Activated B cell treated with CpG ODN at 0.5 μM for 24 hours (primary cell): ENCODE data around the gene TPH1. TPM values are rescaled to one million over a fixed set of nuclear protein-coding genes. Genes with fewer than 3 reads are reported as not detected.

Experiments
- ATAC-seq: fragments of 200-7000 bp; cut with Tn5 transposase; one replicate; pipeline ENCODE4 v1.10.0; 2021; ENCODE audit warnings: low read depth, mild to moderate bottlenecking, moderate library complexity
- CTCF ChIA-PET: fragments of 350-600 bp; sonication (Branson Sonifier 250); formaldehyde crosslinking; loops from one replicate; lab custom pipeline; 2021; ENCODE audit warnings: antibody characterized with exemption; lab: Charles Lee
- POLR2A ChIA-PET: fragments of 350-600 bp; sonication (Branson Sonifier 250); formaldehyde crosslinking; loops from one replicate; lab custom pipeline; 2021; ENCODE audit warnings: antibody characterized with exemption; lab: Charles Lee
- DNase-seq: peaks from one replicate; pipeline ENCODE4 v3.0.0; 2022
- H3K27ac Mint-ChIP-seq: one replicate; pipeline ENCODE4 v1.8.0; 2020; ENCODE audit warnings: mixed read lengths
- H3K27me3 Mint-ChIP-seq: one replicate; pipeline ENCODE4 v1.8.0; 2021; ENCODE audit warnings: mixed read lengths
- H3K36me3 Mint-ChIP-seq: one replicate; pipeline ENCODE4 v1.8.0; 2021; ENCODE audit warnings: low read depth, mixed read lengths
- H3K4me1 Mint-ChIP-seq: one replicate; pipeline ENCODE4 v1.8.0; 2021; ENCODE audit warnings: mixed read lengths
- H3K4me3 Mint-ChIP-seq: one replicate; pipeline ENCODE4 v1.8.0; 2020; ENCODE audit warnings: mild to moderate bottlenecking, mixed read lengths
- H3K9me3 Mint-ChIP-seq: one replicate; pipeline ENCODE4 v1.8.0; 2020; ENCODE audit warnings: mixed read lengths
- CTCF ChIP-seq: fragments of 200-600 bp; IDR thresholded peaks from one replicate; pipeline ENCODE4 v1.8.0; 2022; ENCODE audit warnings: antibody characterized with exemption, mild to moderate bottlenecking
- intact Hi-C: fragments of 100-400 bp; cut with micrococcal nuclease; formaldehyde crosslinking; loops from one replicate; pipeline ENCODE4 v1.15.1; 2024
- total RNA-seq: library from RNA; stranded (reverse); gene quantifications from 2 replicates; pipeline ENCODE4 v1.2.3, GENCODE V29; 2022

TPH1 gene
- total RNA-seq, 1 donor from 2014 or later: 1.4 TPM

DNA sequence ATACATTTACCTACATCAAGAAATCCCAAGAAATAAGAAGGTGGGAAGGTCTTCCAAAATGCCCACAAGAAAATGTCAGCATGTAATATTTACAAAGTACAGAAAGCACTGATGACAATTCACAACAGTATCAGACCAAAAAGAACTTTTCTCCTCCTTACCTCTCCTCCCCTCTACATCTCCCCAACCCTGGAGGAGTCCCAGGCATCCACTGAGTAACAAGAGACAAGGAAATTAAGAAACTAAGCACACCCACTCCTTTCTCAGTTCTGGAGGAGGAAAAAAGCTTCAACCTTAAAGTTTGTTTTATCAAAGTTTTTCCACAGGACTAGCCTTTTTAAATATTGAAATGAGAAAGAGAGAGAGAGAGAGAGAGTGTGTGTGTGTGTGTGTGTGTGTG is 31.2 kb downstream of the TPH1 start:
- CTCF ChIA-PET: interaction anchor here (1.8 kb wide), 1 partner anchor 100 kb away, joined by 7 read pairs; no protein-coding TSS in a partner anchor
- Mint-ChIP-seq H3K4me3 (no peak overlapping the region), H3K27ac (no peak overlapping the region), H3K27me3 (no peaks in the 10 kb centered on the region), H3K4me1 (peaks cover 16% of the 10 kb centered on the region), H3K36me3 (peaks cover 2% of the 10 kb centered on the region), H3K9me3 (no peaks in the 10 kb centered on the region)
- DNase-seq (no peak), ATAC-seq (no peak)
- POLR2A ChIA-PET: interaction anchor here (3.0 kb wide), 1 partner anchor 91 kb away, joined by 14 read pairs; the partner anchor contains the start of gene SAAL1
- no peak for TF ChIP-seq CTCF
- intact Hi-C loops: loop anchor here (10.0 kb wide), 2 partner anchors 220 to 710 kb away; partner anchors contain the start of genes IGSF22 and SAA4

GRCh38 chr11:18013790-18014507 is 32.1 kb downstream of the TPH1 start:
- ATAC-seq (no peak), DNase-seq (no peak)
- Mint-ChIP-seq H3K27ac (peak overlapping the region; percentile 99), H3K27me3 (no peaks in the 10 kb centered on the region), H3K4me1 (peaks cover 16% of the 10 kb centered on the region), H3K36me3 (peaks cover 2% of the 10 kb centered on the region), H3K4me3 (peak overlapping the region; percentile 100), H3K9me3 (no peaks in the 10 kb centered on the region)
- POLR2A ChIA-PET: interaction anchor here (0.6 to 3.0 kb wide), 8 partner anchors 92 to 1764 kb away, joined by 3 to 14 read pairs (median 4); partner anchors contain the start of genes SAAL1 and TSG101
- no peak for TF ChIP-seq CTCF
- CTCF ChIA-PET: interaction anchor here (1.0 to 1.8 kb wide), 3 partner anchors 66 to 101 kb away, joined by 3 to 7 read pairs (median 5); partner anchors contain the start of gene SAAL1
- intact Hi-C loops: loop anchor here (1.0 to 10.0 kb wide), 11 partner anchors 23 to 1275 kb away; partner anchors contain the start of genes C11orf58, GTF2H1, HPS5 and IGSF22

DNA sequence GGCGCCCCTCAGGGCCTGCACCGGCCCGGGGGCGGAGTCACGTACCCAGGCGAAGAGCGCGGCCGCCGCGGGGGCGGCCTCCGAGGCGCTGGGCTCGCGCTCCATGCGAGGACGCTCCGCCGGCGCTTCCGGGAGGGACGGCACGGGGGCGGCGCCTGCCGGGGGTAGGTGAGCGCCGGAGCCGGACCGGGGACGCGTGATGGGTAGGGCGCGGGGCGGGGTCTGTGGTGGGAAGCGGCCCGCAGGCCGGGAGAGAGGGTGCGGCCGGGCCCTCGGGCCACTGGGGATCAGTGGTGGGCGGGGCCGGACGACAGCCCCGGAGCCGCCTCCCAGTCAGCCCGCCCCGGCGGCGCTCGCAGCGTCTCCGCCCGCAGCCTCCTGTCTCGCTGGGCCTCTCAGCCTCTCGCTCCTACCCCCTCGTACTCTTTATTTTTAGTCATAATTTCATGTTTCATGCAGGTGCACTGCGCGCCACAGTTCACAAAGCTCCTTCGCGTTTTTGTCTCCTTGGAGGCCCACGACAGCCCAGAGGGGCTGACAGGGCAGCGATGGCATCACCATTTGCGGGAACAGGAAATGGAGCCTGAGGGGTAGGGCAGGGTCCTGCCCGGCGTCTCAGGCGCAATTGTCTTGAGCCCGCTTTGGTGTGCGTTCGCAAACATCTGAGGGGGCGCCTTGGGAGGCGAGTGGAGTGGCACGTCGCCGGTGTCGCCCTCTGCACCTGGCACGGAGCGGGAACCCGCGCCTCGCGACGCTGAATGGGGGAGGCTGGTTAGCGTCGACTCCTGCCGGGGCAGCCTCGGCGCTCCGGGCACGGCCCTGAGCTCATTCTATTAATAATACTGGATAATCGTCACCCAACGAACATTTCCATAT is 32.9 kb downstream of the TPH1 start, which contains the start of gene SERGEF:
Gene SERGEF (minus strand): TSS at position 142 of the 876 bp plus-strand sequence. CDS start 37 bp downstream, at position 105.
- H3K4me1 Mint-ChIP-seq: peaks cover 16% of the 10 kb centered on the region
- no peak for TF ChIP-seq CTCF
- ChIA-PET CTCF (interaction anchor here (1.0 to 1.8 kb wide), 3 partner anchors 67 to 102 kb away, joined by 3 to 7 read pairs (median 5); partner anchors contain the start of gene SAAL1), POLR2A (interaction anchor here (0.7 to 3.0 kb wide), 8 partner anchors 9 to 1764 kb away, joined by 3 to 14 read pairs (median 4); partner anchors contain the start of genes SAAL1 and TSG101)
- no peaks in the 10 kb centered on the region for H3K9me3 Mint-ChIP-seq
- H3K27me3 Mint-ChIP-seq: no peaks in the 10 kb centered on the region
- intact Hi-C loops: loop anchor here (1.0 to 10.0 kb wide), 11 partner anchors 22 to 1274 kb away; partner anchors contain the start of genes C11orf58, GTF2H1, HPS5 and IGSF22
- DNase-seq (peak; percentile 96), ATAC-seq (peak; percentile 94)
- H3K4me3 Mint-ChIP-seq: peak within 1 kb of the TSS; percentile 100
- peak within 1 kb of the TSS; percentile 99 for H3K27ac Mint-ChIP-seq
- peaks cover 2% of the 10 kb centered on the region for H3K36me3 Mint-ChIP-seq

DNA sequence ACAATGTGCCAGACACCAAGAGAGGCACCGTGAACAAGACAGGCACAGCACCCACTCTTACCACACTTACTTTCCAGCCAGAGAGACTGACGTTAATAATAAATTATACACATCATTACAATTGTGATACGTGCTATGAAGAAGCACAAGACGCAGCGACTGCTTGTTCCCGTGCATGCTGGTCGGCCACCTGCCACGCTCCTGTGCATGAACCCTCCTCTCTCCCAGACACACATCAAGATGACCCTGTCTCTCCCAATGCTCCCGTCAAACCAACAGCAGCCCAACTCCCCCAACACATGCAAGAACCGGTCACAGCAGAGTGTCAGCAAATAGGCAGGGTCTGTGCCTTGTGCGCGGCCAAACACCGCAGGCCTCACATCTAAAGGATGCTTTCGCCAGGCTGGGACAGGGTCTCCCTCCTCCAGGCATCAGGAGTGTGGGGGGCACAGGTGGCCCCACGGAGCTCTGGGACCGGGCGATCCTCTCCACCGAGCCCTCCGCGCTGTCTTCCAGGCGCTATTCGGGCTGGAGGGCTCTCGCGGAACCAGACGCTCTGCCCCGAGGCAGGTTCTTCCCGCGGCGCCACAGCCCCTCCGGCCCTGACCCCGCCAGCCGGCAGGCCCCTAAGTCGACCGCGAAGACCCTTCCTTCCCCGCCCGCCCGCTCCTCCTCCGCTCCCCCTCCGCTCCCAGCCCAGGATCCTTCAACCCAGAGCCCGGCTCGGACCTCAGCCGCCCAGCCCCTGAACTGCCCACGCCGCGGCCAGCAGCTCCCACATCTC is 33.8 kb downstream of the TPH1 start:
- ChIA-PET CTCF (no interaction called here), POLR2A (interaction anchor here (0.7 to 3.0 kb wide), 6 partner anchors 8 to 1765 kb away, joined by 3 to 14 read pairs (median 4); partner anchors contain the start of gene SAAL1)
- intact Hi-C loops: loop anchor here (2.0 to 10.0 kb wide), 7 partner anchors 22 to 1274 kb away; partner anchors contain the start of genes C11orf58, GTF2H1, HPS5 and IGSF22
- DNase-seq (no peak), ATAC-seq (no peak)
- TF ChIP-seq CTCF: no peak
- H3K9me3 Mint-ChIP-seq: no peaks in the 10 kb centered on the region
- H3K27me3 Mint-ChIP-seq: no peaks in the 10 kb centered on the region
- peaks cover 16% of the 10 kb centered on the region for H3K4me1 Mint-ChIP-seq
- H3K4me3 Mint-ChIP-seq: peak overlapping the region; percentile 100
- H3K27ac Mint-ChIP-seq: peak overlapping the region; percentile 99
- H3K36me3 Mint-ChIP-seq: peaks cover 7% of the 10 kb centered on the region
